HG03432 (cell line): ENCODE results near the gene MYO10.
"Not testable (repeated sequence)": the region's sequence is repeated elsewhere in the genome, so short reads cannot be mapped to it uniquely, and the experiment has no call there.

ENCODE experiments used
- ATAC-seq: cut with Tn5 transposase; IDR thresholded peaks from one replicate; pipeline ENCODE4 v1.9.1; 2021; ENCODE audit warnings: mild to moderate bottlenecking, moderate library complexity; ENCODE audit not compliant: unreplicated experiment

MYO10 gene

GRCh38 chr5:16866273-16866672 lies 69.8 kb downstream of the MYO10 start:
- no peak for ATAC-seq

- ATAC-seq = no peak
These were observed 70.9 kb downstream of the MYO10 start for GRCh38 chr5:16865151-16865550.

DNA sequence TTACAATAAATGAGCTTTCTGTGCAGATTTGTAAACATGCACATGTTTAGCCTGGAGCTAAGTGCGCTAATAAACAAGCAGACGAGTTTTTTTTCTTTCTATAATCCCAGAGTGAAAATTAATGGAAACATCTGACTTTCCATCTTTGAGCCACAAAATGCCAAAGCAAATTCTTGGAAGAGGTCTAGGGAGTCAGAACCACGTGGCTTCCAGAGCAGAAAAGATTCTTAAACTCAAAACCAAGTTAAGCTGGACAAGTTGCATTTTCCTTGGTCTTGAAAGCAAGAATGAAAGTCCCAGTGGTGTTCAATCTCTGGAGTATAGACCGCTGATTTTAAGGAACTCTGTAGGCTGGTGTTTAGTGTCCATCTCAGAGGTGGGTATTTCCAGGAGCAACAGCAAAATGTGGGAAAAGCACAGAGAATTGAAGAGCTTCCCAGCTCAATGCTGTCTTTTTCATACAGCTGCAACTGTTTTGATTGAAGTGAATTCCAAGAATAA lies 71.4 kb downstream of the MYO10 start:
- ATAC-seq = no peak

GRCh38 chr5:16863469-16863946 lies 72.6 kb downstream of the MYO10 start:
- no peak for ATAC-seq

DNA sequence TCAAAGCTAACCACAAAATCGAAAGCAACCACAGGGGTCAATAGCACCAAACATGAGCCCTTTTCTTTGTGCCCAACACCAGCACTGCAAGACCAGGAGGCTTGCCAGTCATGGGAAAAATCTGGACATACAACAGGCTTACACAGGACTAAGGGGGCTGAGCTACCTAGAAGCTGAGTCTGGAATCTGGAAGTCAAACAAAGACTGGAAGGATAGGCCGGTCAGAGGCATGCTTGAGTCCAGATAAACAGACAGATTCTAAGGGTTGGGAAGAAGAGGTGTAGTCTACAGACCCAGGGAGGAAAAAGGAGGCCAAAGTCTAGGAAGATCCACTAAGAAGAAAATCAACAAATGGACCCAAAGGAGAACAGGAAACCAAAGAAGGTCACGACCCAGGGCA lies 73.3 kb downstream of the MYO10 start:
- no peak for ATAC-seq

DNA sequence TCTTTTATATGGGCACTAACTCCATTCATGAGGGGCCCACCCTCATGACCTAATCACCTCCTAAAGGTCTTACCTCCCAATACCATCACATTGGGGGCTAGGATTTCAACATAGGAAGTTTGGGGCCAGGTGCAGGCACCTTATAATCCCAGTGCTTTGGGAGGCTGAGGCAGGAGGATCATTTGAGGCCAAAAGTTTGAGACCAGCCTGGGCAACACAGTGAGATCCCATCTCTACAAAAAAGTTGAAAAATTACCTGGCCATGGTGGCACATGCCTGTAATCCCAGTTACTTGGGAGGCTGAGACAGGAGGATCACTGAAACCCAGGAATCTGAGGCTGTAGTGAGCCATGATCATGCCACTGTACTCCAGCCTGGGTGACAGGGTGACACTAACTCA lies 76.7 kb downstream of the MYO10 start:
- ATAC-seq = no peak

DNA sequence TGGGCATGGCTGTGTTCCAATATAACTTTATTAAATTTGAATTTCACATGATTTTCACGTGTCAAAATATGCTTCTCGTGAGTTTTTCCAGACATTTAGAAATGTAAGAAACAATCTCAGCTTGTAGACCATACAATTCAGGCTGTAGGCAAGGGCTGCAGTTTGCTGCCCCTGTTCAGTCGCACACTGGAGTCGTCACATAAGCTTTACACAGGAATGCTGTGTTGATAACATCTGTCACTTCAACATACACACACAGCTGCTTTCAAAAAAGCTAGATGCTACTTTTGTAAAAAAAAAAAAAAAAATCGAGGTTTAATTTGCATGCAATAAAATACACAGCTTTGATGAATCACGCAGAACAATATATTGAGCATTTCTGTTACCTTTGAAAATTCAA lies 77.9 kb downstream of the MYO10 start:
- no peak for ATAC-seq

DNA sequence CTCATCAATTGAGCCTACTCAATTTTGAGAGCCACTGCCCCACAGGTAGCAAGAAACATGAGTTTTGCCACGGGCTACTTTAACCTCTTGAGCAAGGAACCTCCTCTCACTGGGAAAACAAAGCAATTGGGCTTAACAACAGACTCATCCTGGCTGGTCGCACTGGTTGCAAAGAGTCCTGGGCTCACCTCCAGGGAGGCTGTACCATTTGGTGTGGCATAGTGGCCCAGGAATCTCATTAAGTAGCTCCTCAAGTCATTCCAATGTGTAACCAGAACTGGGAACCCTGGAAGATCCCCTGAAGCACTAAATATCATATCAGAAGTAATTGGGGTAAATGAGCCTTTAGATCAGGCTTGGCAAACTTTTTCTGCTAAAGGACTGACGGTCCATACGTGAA lies 78.5 kb downstream of the MYO10 start:
- ATAC-seq = no peak

DNA sequence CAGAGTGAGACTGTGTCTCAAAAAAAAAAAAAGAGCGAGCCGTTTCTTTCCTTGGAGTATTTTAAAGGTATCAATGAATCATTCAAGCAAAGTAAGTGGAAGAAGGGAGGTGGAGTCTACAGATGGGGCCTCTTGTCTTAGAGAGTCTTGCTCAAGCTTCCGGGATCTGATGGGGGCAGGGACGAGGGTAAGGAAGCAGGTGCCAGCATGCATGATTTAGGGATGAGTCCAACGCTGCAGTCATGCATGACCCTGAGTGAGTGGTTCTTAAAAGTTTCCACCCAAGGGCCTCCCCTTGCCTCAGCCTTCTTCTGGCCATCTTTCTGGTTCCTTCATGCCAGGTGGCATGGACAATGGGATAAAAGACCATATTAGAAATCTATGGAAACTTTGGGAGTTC lies 79.6 kb downstream of the MYO10 start:
- ATAC-seq = no peak

GRCh38 chr5:16855898-16856297 lies 80.2 kb downstream of the MYO10 start:
- ATAC-seq = no peak

DNA sequence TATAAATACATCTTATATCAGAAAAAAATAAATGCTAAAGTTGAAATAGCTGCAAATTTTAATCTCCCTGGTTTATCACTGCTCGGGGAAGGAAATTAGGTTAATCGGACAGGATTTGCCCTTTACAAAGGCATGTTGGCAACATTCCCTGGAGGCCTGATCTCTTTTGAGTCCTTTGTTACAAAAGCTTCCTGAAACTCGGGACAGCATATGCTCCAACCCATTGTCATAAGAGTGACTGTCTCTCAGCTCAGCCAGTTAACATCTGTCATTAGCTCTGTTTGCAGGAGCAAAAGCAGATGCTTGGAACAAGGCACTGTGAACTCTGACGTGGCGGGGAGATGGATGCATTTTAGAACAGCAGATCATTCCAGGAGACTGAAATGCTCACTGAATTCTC lies 80.6 kb downstream of the MYO10 start:
- no peak for ATAC-seq

DNA sequence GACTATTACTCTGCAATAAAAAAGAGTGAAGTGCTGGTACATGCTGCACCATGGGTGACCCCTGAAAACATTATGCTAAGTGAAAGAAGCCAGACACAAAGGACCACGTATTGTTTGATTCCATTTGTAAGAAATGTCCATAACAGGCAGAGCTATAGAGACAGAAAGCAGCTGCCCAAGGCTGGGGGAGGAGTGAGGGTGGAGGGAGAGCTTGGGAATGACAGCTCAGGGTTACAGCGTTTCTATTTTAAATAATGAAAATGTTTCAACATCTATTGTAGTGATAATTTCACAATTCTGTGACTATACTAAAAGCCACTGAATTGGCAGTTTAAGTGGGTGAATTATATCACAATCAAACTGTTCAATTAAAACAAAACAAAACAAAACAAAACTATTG lies 81.7 kb downstream of the MYO10 start:
- ATAC-seq = no peak

GRCh38 chr5:16853518-16853917 lies 82.6 kb downstream of the MYO10 start:
- no peak for ATAC-seq

- ATAC-seq = no peak
These were observed 83.7 kb downstream of the MYO10 start for GRCh38 chr5:16852251-16853005.

DNA sequence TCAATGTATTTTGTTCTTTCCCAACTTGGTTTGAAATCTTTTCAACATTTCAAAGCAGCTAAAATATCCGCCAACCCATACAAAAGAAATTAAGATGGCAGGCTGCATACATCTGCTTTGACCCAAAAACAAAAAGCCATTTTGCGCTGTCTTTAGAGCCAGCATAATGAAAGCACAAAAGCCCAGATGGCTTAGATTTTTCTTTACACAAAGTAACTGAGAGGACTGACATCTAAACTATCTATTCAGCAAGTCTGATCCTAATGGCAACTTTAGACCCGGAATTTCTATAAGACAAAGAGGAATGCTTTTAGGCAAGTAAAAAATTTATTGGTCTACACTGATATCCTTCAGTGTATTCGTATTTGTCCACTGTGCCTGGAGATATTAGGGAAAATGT lies 86.3 kb downstream of the MYO10 start:
- ATAC-seq = no peak

GRCh38 chr5:16849181-16849580 lies 86.9 kb downstream of the MYO10 start:
- no peak for ATAC-seq

DNA sequence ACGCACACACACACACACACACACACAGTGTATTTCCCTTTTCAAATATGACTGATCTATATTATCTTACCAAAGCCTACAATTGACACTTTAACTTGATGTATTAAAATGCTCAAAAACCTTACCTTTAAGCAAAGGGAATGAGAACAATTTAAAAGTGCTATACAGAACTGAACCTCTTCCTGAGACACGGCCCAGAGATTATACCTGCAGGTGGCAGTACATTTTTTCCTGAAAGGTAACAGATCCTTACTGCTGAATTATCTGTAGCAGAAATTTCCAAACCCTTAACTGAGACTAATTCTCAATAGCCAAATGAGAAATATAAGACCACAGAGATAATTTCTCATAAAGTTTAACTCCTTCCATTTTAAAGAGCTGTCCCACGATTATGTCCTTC lies 91.1 kb downstream of the MYO10 start:
- no peak for ATAC-seq

DNA sequence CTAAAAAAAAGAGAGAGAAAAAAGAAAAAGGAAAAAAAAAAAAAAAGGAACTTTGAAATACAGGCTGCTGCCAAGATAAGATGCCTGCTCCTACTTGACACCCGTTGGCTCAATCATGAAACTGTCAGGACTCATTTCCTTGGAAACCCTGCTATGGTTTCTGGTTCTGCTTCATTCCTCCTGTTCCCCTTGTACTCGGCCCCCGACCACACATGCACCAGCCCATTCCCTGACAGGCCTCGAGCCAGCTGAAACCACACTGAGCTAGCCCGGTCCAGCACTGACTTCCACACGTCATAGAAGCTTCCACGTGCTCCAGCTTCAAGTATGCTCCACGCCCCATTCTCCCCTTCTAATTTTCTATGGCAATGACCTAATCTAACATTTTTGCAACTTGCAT lies 93.2 kb downstream of the MYO10 start:
- no peak for ATAC-seq

DNA sequence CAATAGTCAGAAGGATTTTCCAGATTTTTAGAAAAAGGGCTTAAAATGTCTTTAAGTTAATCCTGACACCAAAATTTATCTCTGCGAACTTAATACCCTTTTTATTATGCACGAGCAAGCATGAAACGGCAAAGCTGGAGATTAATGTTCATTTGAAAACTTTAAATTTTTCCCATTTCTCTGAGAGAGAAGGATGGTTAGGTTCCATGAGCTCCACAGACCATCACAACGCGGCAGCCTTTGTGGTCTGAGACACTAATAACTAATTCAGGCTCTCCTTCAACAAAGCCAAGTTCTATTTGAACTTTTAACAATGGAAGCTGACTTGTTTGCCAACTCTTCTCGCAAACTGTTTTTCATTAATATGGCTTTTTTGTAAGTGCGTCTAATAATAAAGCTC lies 94.7 kb downstream of the MYO10 start:
- no peak for ATAC-seq

DNA sequence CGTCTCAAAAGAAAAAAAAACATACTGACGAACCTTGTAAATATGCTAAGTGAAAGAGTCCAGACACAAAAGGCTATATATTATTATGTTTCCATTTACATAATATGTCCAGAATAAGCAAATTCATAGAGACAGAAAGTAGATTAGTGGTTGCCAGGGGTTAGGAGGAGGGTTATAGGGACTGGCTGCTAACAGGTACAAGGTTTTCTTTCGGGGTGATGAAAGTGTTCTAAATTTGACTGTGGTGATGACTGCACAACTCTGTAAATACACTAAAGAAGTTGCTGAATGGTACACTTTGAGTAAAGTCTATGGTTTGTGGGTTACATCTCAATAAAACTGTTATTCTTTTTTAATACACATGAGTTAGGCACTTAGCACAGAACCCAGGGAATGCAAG lies 98.8 kb downstream of the MYO10 start:
- ATAC-seq = no peak

DNA sequence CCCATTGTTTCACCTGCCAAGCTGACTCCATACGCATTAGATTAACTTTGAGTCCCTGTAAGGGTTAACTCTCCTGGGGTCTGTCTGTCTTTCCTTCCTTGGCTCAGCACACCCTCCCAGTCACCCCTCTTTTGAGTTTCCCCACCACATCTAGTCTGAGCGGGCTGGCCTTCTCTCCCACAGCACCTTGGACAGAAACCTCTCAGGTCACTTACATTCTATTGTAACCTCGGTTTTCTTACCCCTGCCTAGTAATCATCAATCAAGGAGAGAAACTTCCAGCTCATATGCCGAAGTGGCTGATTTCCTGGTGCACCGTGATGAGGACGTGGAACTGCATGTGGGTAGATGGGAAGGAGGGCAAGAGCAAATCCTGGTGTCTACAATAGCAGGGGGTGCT lies 102.1 kb downstream of the MYO10 start:
- ATAC-seq = no peak

GRCh38 chr5:16831326-16831725 lies 104.8 kb downstream of the MYO10 start:
- ATAC-seq = not testable (repeated sequence)

GRCh38 chr5:16827755-16828154 lies 108.3 kb downstream of the MYO10 start:
- ATAC-seq = no peak
